Hepatocyte (in vitro differentiated cells): ENCODE measurements around the gene EXOC1L. TPM values are rescaled to one million over a fixed set of nuclear protein-coding genes. Genes with fewer than 3 reads are reported as not detected.

Experiments used
- DNase-seq: peaks from one replicate; pipeline ENCODE4 v3.0.0-alpha.2; 2016; ENCODE audit warnings: low spot score
- H2AFZ ChIP-seq: fragments of 200-600 bp; sonication (generic); 2 replicates; pipeline ENCODE4 v1.6.0; 2016; ENCODE audit warnings: antibody characterized with exemption, mild to moderate bottlenecking
- H3K27ac ChIP-seq: fragments of 200-600 bp; sonication (generic); 2 replicates; pipeline ENCODE4 v1.5.1; 2016; ENCODE audit warnings: mild to moderate bottlenecking
- H3K27me3 ChIP-seq: fragments of 200-600 bp; sonication (generic); 2 replicates; pipeline ENCODE4 v1.6.1; 2016
- H3K36me3 ChIP-seq: fragments of 200-600 bp; sonication (generic); replicated peaks from 2 replicates; pipeline ENCODE4 v1.5.1; 2016; ENCODE audit warnings: low read depth; ENCODE audit not compliant: insufficient read depth
- H3K4me1 ChIP-seq: fragments of 200-600 bp; sonication (generic); 2 replicates; pipeline ENCODE4 v1.5.1; 2016; ENCODE audit warnings: mild to moderate bottlenecking, moderate library complexity; ENCODE audit not compliant: insufficient read depth
- H3K4me2 ChIP-seq: fragments of 200-600 bp; sonication (generic); 2 replicates; pipeline ENCODE4 v1.6.0; 2016
- H3K4me3 ChIP-seq: fragments of 200-600 bp; sonication (generic); 2 replicates; pipeline ENCODE4 v1.5.1; 2016; ENCODE audit warnings: mild to moderate bottlenecking
- H3K79me2 ChIP-seq: fragments of 200-600 bp; sonication (generic); 2 replicates; pipeline ENCODE4 v1.6.0; 2017; ENCODE audit warnings: mild to moderate bottlenecking
- H3K9me2 ChIP-seq: fragments of 200-600 bp; sonication (generic); replicated peaks from 2 replicates; pipeline ENCODE4 v1.6.0; 2017; ENCODE audit warnings: mild to moderate bottlenecking; ENCODE audit not compliant: insufficient read depth
- H3K9me3 ChIP-seq: fragments of 200-600 bp; sonication (generic); 2 replicates; pipeline ENCODE4 v1.5.1; 2016; ENCODE audit warnings: low read depth, mild to moderate bottlenecking
- H4K20me1 ChIP-seq: fragments of 200-600 bp; sonication (generic); 2 replicates; pipeline ENCODE4 v1.6.0; 2016; ENCODE audit warnings: mild to moderate bottlenecking; ENCODE audit not compliant: insufficient read depth, poor library complexity, severe bottlenecking
- CTCF ChIP-seq: fragments of 200-600 bp; sonication (generic); IDR thresholded peaks from 2 replicates; pipeline ENCODE4 v1.5.1; 2016; ENCODE audit warnings: antibody characterized with exemption, mild to moderate bottlenecking; ENCODE audit not compliant: poor library complexity
- EZH2 ChIP-seq: fragments of 200-600 bp; sonication (generic); IDR thresholded peaks from 2 replicates; pipeline ENCODE4 v1.6.1; 2016; ENCODE audit warnings: antibody characterized with exemption, mild to moderate bottlenecking, borderline replicate concordance
- EZH2phosphoT487 ChIP-seq: fragments of 200-600 bp; sonication (generic); IDR thresholded peaks from one replicate; pipeline ENCODE4 v1.6.1; 2018; ENCODE audit warnings: antibody characterized with exemption, mild to moderate bottlenecking, low read depth, moderate library complexity; ENCODE audit not compliant: unreplicated experiment, severe bottlenecking
- WGBS: methylation state at CpG from one replicate; pipeline ENCODE4 v1.1.6; 2016; ENCODE audit warnings: low lambda C conversion rate; ENCODE audit errors: missing lambda C conversion rate; 5-methylcytosine and 5-hydroxymethylcytosine counted together
- polyA plus RNA-seq: library from polyadenylated mRNA; unstranded; fragments of >200 nt; fragmentation: Nextera tagmentation; extraction: Ambion mirVana; gene quantifications from 2 replicates; pipeline ENCODE4 v1.2.1, GENCODE V29; 2016
- total RNA-seq: library from RNA; depleted of rRNA; stranded (reverse); fragments of >200 nt; gene quantifications from 2 replicates; pipeline ENCODE4 v1.2.3, GENCODE V29; 2014

The EXOC1L gene
- total and polyA plus RNA-seq, 2 experiments from 2014 or later, result not detected

DNA sequence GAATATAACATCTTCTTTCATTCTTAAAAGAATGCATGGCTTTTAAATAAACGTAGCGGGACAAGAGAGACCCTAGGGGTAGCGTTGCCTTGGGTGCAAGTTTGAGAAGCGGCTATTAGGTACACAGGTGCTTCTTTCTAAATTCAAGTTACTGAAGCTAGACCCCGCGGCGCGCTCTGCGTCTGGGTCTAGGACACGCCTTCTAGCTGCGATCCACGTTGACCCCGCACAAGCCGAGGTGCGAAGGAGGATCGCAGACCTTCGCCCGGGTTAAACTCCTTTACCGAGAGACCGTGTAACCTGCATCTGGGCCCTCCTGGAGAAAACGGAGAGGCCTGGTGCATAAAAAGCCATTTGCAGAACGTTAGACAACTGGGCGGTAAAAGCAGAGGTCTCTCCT lies 25.5 kb upstream of the EXOC1L start:
- H3K4me1 ChIP-seq, result no peaks in the 10 kb centered on the region
- no peaks in the 10 kb centered on the region for H4K20me1 ChIP-seq
- H2AFZ ChIP-seq, result no peak overlapping the region
- H3K27ac ChIP-seq, result no peak overlapping the region
- no peaks in the 10 kb centered on the region for H3K27me3 ChIP-seq
- WGBS, result 98% methylated on average over 23 of the region's 23 CpGs
- H3K9me2 ChIP-seq, result no peaks in the 10 kb centered on the region
- no peaks in the 10 kb centered on the region for H3K79me2 ChIP-seq
- TF ChIP-seq EZH2 (no peak), CTCF (no peak), EZH2phosphoT487 (no peak)
- no peak for DNase-seq
- H3K4me2 ChIP-seq, result no peak overlapping the region
- no peaks in the 10 kb centered on the region for H3K36me3 ChIP-seq
- no peaks in the 10 kb centered on the region for H3K9me3 ChIP-seq
- no peak overlapping the region for H3K4me3 ChIP-seq

DNA sequence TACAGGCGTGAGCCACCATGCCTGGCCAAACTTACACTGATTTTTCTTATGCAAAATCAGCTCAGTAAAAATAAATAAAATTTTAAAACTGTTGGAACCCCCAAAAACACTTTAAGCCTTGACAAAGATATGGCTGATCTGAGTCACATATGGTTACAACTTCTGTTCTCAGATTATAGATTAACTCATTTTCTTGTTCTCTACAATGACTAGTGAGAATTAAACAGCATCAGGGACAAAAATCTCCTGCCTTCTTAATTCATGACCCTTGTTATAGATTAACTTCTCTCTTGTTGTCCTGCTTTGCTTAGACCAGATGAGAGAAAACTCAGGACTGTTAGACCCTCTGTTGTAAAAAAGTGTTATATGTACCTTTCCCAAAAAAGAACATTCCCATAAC lies 24.2 kb upstream of the EXOC1L start:
- Histone ChIP-seq H4K20me1 (no peaks in the 10 kb centered on the region), H2AFZ (no peak overlapping the region), H3K4me1 (no peaks in the 10 kb centered on the region), H3K27ac (no peak overlapping the region), H3K4me2 (no peak overlapping the region), H3K79me2 (no peaks in the 10 kb centered on the region), H3K9me3 (no peaks in the 10 kb centered on the region), H3K9me2 (no peaks in the 10 kb centered on the region), H3K4me3 (no peak overlapping the region), H3K36me3 (no peaks in the 10 kb centered on the region), H3K27me3 (no peaks in the 10 kb centered on the region)
- TF ChIP-seq EZH2phosphoT487, result no peak
- TF ChIP-seq CTCF, result no peak
- TF ChIP-seq EZH2, result no peak
- DNase-seq, result no peak
- 95% methylated on average over 1 of the region's 1 CpG for WGBS

- no peak overlapping the region for H3K4me2 ChIP-seq
- H3K9me3 ChIP-seq, result no peaks in the 10 kb centered on the region
- 83% methylated on average over 1 of the region's 1 CpG for WGBS
- H3K27ac ChIP-seq, result no peak overlapping the region
- no peaks in the 10 kb centered on the region for H3K4me1 ChIP-seq
- no peak for DNase-seq
- H4K20me1 ChIP-seq, result no peaks in the 10 kb centered on the region
- H3K9me2 ChIP-seq, result no peaks in the 10 kb centered on the region
- H3K27me3 ChIP-seq, result no peaks in the 10 kb centered on the region
- H3K4me3 ChIP-seq, result no peak overlapping the region
- TF ChIP-seq EZH2phosphoT487, result no peak
- no peak for TF ChIP-seq CTCF
- TF ChIP-seq EZH2, result no peak
- H3K36me3 ChIP-seq, result no peaks in the 10 kb centered on the region
- no peak overlapping the region for H2AFZ ChIP-seq
- no peaks in the 10 kb centered on the region for H3K79me2 ChIP-seq
Measured at GRCh38 chr4:55801498-55801897, 18.1 kb upstream of the EXOC1L start.

DNA sequence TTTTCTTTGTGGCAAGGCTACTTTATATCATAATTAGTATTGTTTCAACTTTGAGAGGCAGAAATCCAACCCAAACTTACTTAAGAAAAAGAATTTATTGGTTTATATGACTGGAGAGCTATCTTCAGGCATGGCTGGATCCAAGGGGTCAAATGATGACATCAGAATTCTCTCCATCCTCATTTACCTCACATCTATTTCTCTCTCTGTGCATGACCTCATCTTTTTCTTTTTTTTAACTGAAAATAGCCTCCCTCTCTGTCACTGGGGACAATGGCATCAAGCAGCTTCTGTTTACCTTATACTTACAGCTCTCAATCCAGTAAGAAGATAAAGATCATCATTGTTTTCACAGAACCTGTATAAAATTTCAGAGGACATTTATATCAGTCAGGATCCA lies 12.0 kb upstream of the EXOC1L start:
- no peaks in the 10 kb centered on the region for H3K36me3 ChIP-seq
- H3K4me3 ChIP-seq, result no peak overlapping the region
- H3K79me2 ChIP-seq, result no peaks in the 10 kb centered on the region
- H3K9me3 ChIP-seq, result no peaks in the 10 kb centered on the region
- no peak overlapping the region for H3K27ac ChIP-seq
- TF ChIP-seq EZH2phosphoT487, result no peak
- no peak for TF ChIP-seq EZH2
- no peak for TF ChIP-seq CTCF
- no peak overlapping the region for H3K4me2 ChIP-seq
- no peaks in the 10 kb centered on the region for H4K20me1 ChIP-seq
- no peaks in the 10 kb centered on the region for H3K4me1 ChIP-seq
- no peaks in the 10 kb centered on the region for H3K9me2 ChIP-seq
- H2AFZ ChIP-seq, result no peak overlapping the region
- H3K27me3 ChIP-seq, result no peaks in the 10 kb centered on the region
- no peak for DNase-seq
